Neuronal stem cell (in vitro differentiated cells): Measurements from ENCODE around the gene C21orf91.

Experiments
- DNase-seq: peaks from one replicate; pipeline ENCODE4 v3.0.0-alpha.2; 2013; ENCODE audit warnings: low spot score
- H2AFZ ChIP-seq: one replicate; pipeline ENCODE4 v1.6.1; 2013; ENCODE audit warnings: mild to moderate bottlenecking, low read length, inconsistent platforms
- H2AK5ac ChIP-seq: 2 replicates; pipeline ENCODE4 v1.6.1; 2013; ENCODE audit warnings: low read depth, mild to moderate bottlenecking, inconsistent platforms, low read length, moderate library complexity, mixed read lengths
- H2BK120ac ChIP-seq: 2 replicates; pipeline ENCODE4 v1.6.1; 2013; ENCODE audit warnings: low read depth, mild to moderate bottlenecking, inconsistent platforms, low read length, moderate library complexity, mixed read lengths
- H2BK12ac ChIP-seq: one replicate; pipeline ENCODE4 v1.6.1; 2013; ENCODE audit warnings: low read length, inconsistent platforms
- H2BK15ac ChIP-seq: 2 replicates; pipeline ENCODE4 v1.6.1; 2013; ENCODE audit warnings: mild to moderate bottlenecking, low read length, inconsistent platforms, mixed read lengths
- H2BK5ac ChIP-seq: one replicate; pipeline ENCODE4 v1.6.1; 2013; ENCODE audit warnings: inconsistent platforms, mild to moderate bottlenecking, low read length, moderate library complexity
- H3K14ac ChIP-seq: one replicate; pipeline ENCODE4 v1.6.1; 2013; ENCODE audit warnings: low read length, inconsistent platforms
- H3K18ac ChIP-seq: 2 replicates; pipeline ENCODE4 v1.6.1; 2013; ENCODE audit warnings: low read length, inconsistent platforms
- H3K23ac ChIP-seq: 2 replicates; pipeline ENCODE4 v1.6.1; 2013; ENCODE audit warnings: low read depth, mild to moderate bottlenecking, mixed read lengths, low read length, inconsistent platforms; ENCODE audit not compliant: poor library complexity
- H3K27ac ChIP-seq: replicated peaks from 3 replicates; pipeline ENCODE4 v1.5.1; 2013; ENCODE audit warnings: low read length, inconsistent platforms
- H3K27me3 ChIP-seq, 3 experiments: 2 replicates each; pipeline ENCODE4 v1.6.1; 2013; ENCODE audit warnings: low read length in 3 of 3, mild to moderate bottlenecking in 2 of 3, inconsistent platforms in 1 of 3, low read depth in 1 of 3, mixed read lengths in 1 of 3, moderate library complexity in 1 of 3; ENCODE audit not compliant: control insufficient read depth in 3 of 3, insufficient read depth in 3 of 3
- H3K36me3 ChIP-seq, 2 donors: replicated peaks in 1 of 2; 2 replicates each; pipeline ENCODE4 v1.6.1; 2013; ENCODE audit warnings: low read length in 2 of 2; ENCODE audit not compliant: control insufficient read depth in 2 of 2, insufficient read depth in 2 of 2
- H3K4ac ChIP-seq: 2 replicates; pipeline ENCODE4 v1.6.1; 2013; ENCODE audit warnings: inconsistent platforms, mild to moderate bottlenecking, low read length, moderate library complexity
- H3K4me1 ChIP-seq, 2 donors: 1 replicate in 1 of 2; 2 replicates in 1 of 2; pipeline ENCODE4 v1.6.1; 2013; ENCODE audit warnings: low read length in 2 of 2, low read depth in 1 of 2; ENCODE audit not compliant: control insufficient read depth in 2 of 2, insufficient read depth in 1 of 2
- H3K4me2 ChIP-seq: one replicate; pipeline ENCODE4 v1.6.1; 2013; ENCODE audit warnings: mild to moderate bottlenecking, low read length, inconsistent platforms; ENCODE audit not compliant: insufficient read depth, poor library complexity, severe bottlenecking
- H3K4me3 ChIP-seq, 2 donors: 2 replicates each; pipeline ENCODE4 v1.5.1; 2013; ENCODE audit warnings: low read length in 2 of 2, mild to moderate bottlenecking in 2 of 2, inconsistent platforms in 1 of 2, moderate library complexity in 1 of 2
- H3K79me1 ChIP-seq: one replicate; pipeline ENCODE4 v1.6.1; 2013; ENCODE audit warnings: low read depth, mild to moderate bottlenecking, inconsistent platforms, low read length, moderate library complexity
- H3K9ac ChIP-seq: one replicate; pipeline ENCODE4 v1.6.1; 2013; ENCODE audit warnings: mild to moderate bottlenecking, low read depth, low read length, inconsistent platforms; ENCODE audit not compliant: poor library complexity
- H3K9me3 ChIP-seq, 2 donors: replicated peaks in 1 of 2; 2 replicates each; pipeline versions ENCODE3 to v1.6.1; 2013; ENCODE audit warnings: low read length in 2 of 2, mild to moderate bottlenecking in 2 of 2, inconsistent platforms in 1 of 2, low read depth in 1 of 2, mixed read lengths in 1 of 2, moderate library complexity in 1 of 2; ENCODE audit not compliant: control insufficient read depth in 2 of 2, insufficient read depth in 1 of 2
- H4K8ac ChIP-seq: one replicate; pipeline ENCODE4 v1.6.1; 2013; ENCODE audit warnings: low read depth, mild to moderate bottlenecking, inconsistent platforms, low read length, moderate library complexity
- H4K91ac ChIP-seq: one replicate; pipeline ENCODE4 v1.6.1; 2013; ENCODE audit warnings: low read length, low read depth, mild to moderate bottlenecking, inconsistent platforms; ENCODE audit not compliant: poor library complexity
- WGBS, 2 donors: extraction: QIAGEN DNeasy Blood & Tissue Kit; methylation state at CpG; one replicate each; pipeline ENCODE4 v1.1.7; 2013; ENCODE audit warnings: missing lambda C conversion rate in 2 of 2, mixed read lengths in 1 of 2; ENCODE audit not compliant: insufficient read length in 2 of 2, insufficient replicate concordance in 1 of 2; ENCODE audit errors: extremely low coverage in 2 of 2; 5-methylcytosine and 5-hydroxymethylcytosine counted together

C21orf91 gene

DNA sequence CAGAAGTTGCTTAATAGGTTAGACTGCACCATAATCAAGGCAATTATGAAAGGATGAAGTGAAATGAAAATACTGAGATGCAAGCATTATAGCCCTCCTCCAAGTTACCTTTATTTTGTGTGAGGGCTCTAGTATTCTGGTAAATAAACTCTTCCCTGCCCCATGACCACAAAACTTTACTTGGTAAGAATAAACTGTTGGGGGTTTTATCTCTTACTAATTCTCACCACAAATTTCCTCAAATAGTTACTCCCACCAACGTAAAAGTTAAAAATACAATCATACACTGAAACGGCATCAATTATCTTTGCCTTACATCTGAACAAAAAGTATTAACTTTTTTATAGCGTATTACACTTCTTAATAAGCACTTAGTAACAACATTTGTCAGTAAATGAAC, 29.5 kb downstream of the C21orf91 start:
- no peak overlapping the region for H3K9ac ChIP-seq
- H2BK5ac ChIP-seq = no peak overlapping the region
- H3K18ac ChIP-seq = no peak overlapping the region
- H3K36me3 ChIP-seq = peaks cover 7 to 76% of the 10 kb centered on the region in 2 donors
- no peak overlapping the region for H2BK12ac ChIP-seq
- no peak overlapping the region for H4K8ac ChIP-seq
- H3K79me1 ChIP-seq = no peaks in the 10 kb centered on the region
- no peak overlapping the region for H3K4me2 ChIP-seq
- no peak overlapping the region for H3K4me3 ChIP-seq
- H3K27ac ChIP-seq = no peak overlapping the region
- H2AK5ac ChIP-seq = no peak overlapping the region
- WGBS, 2 donors = no CpG with 5 or more reads among the region's 3 CpGs
- H3K4ac ChIP-seq = no peak overlapping the region
- H3K4me1 ChIP-seq = no peaks in the 10 kb centered on the region
- no peak overlapping the region for H3K23ac ChIP-seq
- H3K14ac ChIP-seq = no peak overlapping the region
- H3K9me3 ChIP-seq = peaks cover 0 to 5% of the 10 kb centered on the region in 2 donors
- no peak overlapping the region for H4K91ac ChIP-seq
- no peak overlapping the region for H2BK120ac ChIP-seq
- no peak overlapping the region for H2AFZ ChIP-seq
- no peak for DNase-seq
- H2BK15ac ChIP-seq = no peak overlapping the region
- H3K27me3 ChIP-seq = no peaks in the 10 kb centered on the region

DNA sequence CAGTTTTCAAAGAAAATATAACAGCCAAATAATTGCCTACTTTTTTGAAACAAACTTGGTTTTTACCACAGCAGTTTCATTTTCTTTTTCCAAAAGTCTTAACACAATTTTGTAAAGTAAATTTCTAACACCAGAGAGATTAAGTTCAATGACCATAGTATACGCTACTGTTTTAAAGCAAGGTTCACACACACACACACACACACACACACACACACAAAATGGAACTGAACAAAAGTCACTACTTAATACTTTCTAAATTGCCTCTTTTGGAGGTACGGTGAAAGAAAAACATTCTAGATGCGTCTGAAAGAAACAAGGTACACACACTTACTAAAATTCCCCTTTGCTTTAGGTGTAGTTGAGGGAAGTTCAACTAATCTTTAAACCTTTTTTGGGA, 30.1 kb downstream of the C21orf91 start:
- H3K36me3 ChIP-seq = peaks cover 7 to 72% of the 10 kb centered on the region in 2 donors
- H3K27me3 ChIP-seq = no peaks in the 10 kb centered on the region
- no peak overlapping the region for H3K27ac ChIP-seq
- no peak overlapping the region for H3K4me2 ChIP-seq
- H2BK5ac ChIP-seq = no peak overlapping the region
- no peak overlapping the region for H2AFZ ChIP-seq
- H3K79me1 ChIP-seq = no peaks in the 10 kb centered on the region
- no peak overlapping the region for H3K4me3 ChIP-seq
- H3K14ac ChIP-seq = no peak overlapping the region
- no CpG with 5 or more reads among the region's 3 CpGs for WGBS, 2 donors
- no peak overlapping the region for H3K9ac ChIP-seq
- no peak overlapping the region for H4K91ac ChIP-seq
- no peak overlapping the region for H2BK12ac ChIP-seq
- H2BK120ac ChIP-seq = no peak overlapping the region
- H3K18ac ChIP-seq = no peak overlapping the region
- no peak for DNase-seq
- no peak overlapping the region for H2AK5ac ChIP-seq
- no peak overlapping the region for H3K23ac ChIP-seq
- H3K4me1 ChIP-seq = no peaks in the 10 kb centered on the region
- H3K9me3 ChIP-seq = peaks cover 0 to 5% of the 10 kb centered on the region in 2 donors
- no peak overlapping the region for H3K4ac ChIP-seq
- H2BK15ac ChIP-seq = no peak overlapping the region
- H4K8ac ChIP-seq = no peak overlapping the region

DNA sequence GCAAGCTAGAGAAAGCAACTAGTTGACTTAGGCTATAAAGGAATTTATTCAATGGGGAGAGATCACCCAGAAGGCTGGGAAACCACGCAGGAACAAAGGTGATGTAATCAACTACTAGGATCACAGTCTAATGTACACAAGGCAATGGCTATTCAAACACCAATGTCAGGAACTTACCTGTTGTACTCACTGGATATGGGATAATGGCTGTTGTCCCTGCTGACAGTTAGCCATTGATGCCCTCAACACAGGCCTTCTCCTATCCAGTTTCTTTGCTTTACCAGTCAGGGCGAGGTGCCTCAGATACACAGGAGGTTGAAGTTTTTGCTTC, 32.3 kb downstream of the C21orf91 start:
- Histone ChIP-seq H3K9me3 (peaks cover 0 to 5% of the 10 kb centered on the region in 2 donors), H3K4me3 (no peak overlapping the region), H3K18ac (no peak overlapping the region), H3K27me3 (no peaks in the 10 kb centered on the region), H2BK5ac (no peak overlapping the region), H3K79me1 (no peaks in the 10 kb centered on the region), H3K4me1 (no peaks in the 10 kb centered on the region), H3K14ac (no peak overlapping the region), H2BK12ac (no peak overlapping the region), H3K27ac (no peak overlapping the region), H2AK5ac (no peak overlapping the region), H2BK15ac (no peak overlapping the region), H3K4ac (no peak overlapping the region), H3K36me3 (peaks cover 5 to 50% of the 10 kb centered on the region in 2 donors), H4K91ac (no peak overlapping the region), H3K23ac (no peak overlapping the region), H3K4me2 (no peak overlapping the region), H4K8ac (no peak overlapping the region), H2BK120ac (no peak overlapping the region), H2AFZ (no peak overlapping the region), H3K9ac (no peak overlapping the region)
- DNase-seq = no peak
- no CpG with 5 or more reads among the region's 2 CpGs for WGBS, 2 donors

DNA sequence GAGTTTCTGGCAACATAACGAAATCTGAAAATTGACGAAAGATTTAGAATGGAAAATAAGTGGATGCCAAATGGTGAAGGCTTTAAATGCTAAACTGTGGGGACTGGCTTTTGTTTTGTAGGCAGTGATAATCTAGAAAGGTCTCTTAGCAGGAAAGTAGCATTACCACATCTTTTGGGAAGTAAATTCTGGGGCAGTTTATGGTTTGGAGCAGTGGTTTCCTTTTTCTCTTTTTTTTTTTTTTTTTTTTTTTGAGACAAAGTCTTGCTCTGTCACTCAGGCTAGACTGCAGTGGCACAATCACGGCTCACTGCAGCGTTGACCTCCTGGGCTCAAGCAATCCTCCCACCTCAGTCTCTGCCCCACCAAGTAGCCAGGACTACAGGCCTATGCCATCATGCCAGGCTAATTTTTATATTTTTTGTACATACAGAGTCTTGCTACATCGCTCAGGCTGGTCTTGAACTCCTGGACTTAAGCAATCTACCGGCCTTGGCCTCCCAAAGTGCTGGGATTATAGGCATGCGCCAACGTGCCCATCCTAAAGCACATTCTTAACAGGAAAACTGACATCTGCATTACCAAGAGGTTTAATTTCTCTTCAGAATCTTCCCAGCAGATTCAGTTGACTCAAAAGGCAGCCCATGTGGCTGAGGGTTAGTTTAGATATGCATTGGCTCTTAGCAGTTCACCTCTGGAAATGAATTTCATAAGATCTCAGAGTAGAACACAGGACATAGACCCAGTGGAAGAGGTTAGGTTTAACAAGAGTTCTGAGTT, 32.9 kb downstream of the C21orf91 start:
- no peak overlapping the region for H3K9ac ChIP-seq

More for the DNA sequence above, 32.9 kb downstream of the C21orf91 start:
- Histone ChIP-seq H2AK5ac (no peak overlapping the region), H2BK5ac (no peak overlapping the region), H2BK15ac (no peak overlapping the region), H3K4me3 (no peak overlapping the region), H3K79me1 (no peaks in the 10 kb centered on the region), H4K8ac (no peak overlapping the region), H3K27ac (no peak overlapping the region), H2BK12ac (no peak overlapping the region), H3K36me3 (peaks cover 4 to 44% of the 10 kb centered on the region in 2 donors), H3K4me2 (no peak overlapping the region), H3K4ac (no peak overlapping the region), H4K91ac (no peak overlapping the region), H2AFZ (no peak overlapping the region), H3K4me1 (no peaks in the 10 kb centered on the region), H3K23ac (no peak overlapping the region), H3K14ac (no peak overlapping the region), H3K9me3 (peaks cover 0 to 5% of the 10 kb centered on the region in 2 donors), H3K27me3 (no peaks in the 10 kb centered on the region), H2BK120ac (no peak overlapping the region), H3K18ac (no peak overlapping the region)
- no peak for DNase-seq
- no CpG with 5 or more reads among the region's 8 CpGs for WGBS, 2 donors
